Measurements from ENCODE around the gene CFAP45.

CFAP45 gene

DNA sequence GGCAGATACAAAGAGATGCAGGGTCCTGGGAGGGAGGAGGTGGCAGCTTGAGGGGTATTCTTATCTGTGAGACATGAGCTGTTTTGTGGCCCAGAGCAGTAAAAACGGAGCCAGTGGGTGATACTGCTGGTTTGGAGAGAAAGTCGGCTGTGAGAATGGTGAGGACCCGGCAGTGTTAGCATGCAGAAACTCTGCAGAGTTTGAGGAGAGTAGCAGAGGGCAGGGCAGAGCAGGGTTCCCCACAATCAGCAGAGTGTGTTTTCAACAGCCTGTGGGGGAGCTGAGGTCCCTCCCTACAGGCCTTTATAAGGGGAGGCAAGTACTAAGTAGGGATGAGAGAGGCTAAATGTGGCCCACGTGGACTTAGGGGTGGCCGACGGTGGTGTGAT, 72.9 kb downstream of the CFAP45 start:
- no peak for DNase-seq (ENCODE audit: low read depth in 3 of 3)

DNA sequence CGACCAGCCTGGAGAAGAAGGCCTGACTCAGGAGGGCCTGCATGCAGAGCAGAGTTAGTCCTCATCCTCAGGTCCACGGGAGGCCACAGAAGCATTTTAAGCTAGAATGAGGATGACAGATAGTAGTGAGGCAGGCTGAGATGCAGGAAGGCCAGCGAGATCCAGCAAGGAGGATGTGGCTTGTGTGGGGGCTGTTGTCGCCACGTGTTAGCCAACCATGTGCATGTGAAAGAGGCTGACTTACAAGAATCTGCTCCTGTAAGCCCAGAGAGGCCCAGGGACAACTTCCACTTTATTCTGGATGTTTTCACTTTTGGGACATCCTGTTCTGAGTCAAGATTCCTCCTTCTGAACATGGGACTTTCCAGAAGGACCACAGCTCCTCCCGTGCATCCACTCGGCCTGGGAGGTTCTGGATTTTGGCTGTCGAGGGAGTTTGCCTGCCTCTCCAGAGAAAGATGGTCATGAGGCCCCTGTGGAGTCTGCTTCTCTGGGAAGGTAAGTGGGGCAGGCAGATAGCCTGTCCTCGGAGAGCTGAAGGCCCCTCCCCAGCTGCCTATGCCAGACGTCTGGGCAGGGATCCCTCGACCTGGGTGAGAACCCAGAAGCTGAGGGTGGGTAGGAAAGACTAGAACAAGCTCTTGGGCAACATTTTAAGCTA, 73.4 kb downstream of the CFAP45 start, which contains the start of gene SLAMF8:
Gene SLAMF8, plus strand, starts transcription at position 433 of the 661 bp plus-strand sequence. Its CDS starts 26 bp downstream, at position 459.
- DNase-seq (ENCODE audit: low read depth in 3 of 3): peak; percentile 4 to 10 (median 6)

DNA sequence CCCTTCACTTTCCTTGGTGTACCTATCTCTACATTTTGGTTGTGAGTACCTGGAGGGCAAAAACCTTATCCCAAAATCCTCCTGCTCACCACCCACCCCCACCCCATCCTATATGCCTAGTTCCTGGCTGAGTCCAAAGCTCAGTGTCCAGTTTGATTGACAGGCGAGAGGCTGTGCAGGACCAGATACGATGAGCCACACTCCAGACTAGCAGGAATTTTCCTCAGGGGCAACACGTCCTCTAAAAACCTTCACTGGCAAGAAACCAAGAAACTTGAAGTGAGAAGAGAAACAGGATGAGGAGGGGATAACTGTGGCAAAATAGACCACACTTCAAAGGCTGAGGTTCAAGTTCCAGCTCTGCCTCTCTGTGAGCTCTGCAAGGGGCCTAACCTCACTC, 74.4 kb downstream of the CFAP45 start:
- no peak for DNase-seq (ENCODE audit: low read depth in 3 of 3)

- DNase-seq (ENCODE audit: low read depth in 3 of 3): no peak
These were observed 76.6 kb downstream of the CFAP45 start for GRCh38 chr1:159823406-159823805.
